HG03196 (cell line): ENCODE measurements around the gene SEMA5B.

Experiments
- ATAC-seq: cut with Tn5 transposase; IDR thresholded peaks from one replicate; pipeline ENCODE4 v1.9.1; 2021; ENCODE audit not compliant: unreplicated experiment

Gene SEMA5B, protein sequence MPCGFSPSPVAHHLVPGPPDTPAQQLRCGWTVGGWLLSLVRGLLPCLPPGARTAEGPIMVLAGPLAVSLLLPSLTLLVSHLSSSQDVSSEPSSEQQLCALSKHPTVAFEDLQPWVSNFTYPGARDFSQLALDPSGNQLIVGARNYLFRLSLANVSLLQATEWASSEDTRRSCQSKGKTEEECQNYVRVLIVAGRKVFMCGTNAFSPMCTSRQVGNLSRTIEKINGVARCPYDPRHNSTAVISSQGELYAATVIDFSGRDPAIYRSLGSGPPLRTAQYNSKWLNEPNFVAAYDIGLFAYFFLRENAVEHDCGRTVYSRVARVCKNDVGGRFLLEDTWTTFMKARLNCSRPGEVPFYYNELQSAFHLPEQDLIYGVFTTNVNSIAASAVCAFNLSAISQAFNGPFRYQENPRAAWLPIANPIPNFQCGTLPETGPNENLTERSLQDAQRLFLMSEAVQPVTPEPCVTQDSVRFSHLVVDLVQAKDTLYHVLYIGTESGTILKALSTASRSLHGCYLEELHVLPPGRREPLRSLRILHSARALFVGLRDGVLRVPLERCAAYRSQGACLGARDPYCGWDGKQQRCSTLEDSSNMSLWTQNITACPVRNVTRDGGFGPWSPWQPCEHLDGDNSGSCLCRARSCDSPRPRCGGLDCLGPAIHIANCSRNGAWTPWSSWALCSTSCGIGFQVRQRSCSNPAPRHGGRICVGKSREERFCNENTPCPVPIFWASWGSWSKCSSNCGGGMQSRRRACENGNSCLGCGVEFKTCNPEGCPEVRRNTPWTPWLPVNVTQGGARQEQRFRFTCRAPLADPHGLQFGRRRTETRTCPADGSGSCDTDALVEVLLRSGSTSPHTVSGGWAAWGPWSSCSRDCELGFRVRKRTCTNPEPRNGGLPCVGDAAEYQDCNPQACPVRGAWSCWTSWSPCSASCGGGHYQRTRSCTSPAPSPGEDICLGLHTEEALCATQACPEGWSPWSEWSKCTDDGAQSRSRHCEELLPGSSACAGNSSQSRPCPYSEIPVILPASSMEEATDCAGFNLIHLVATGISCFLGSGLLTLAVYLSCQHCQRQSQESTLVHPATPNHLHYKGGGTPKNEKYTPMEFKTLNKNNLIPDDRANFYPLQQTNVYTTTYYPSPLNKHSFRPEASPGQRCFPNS

DNA sequence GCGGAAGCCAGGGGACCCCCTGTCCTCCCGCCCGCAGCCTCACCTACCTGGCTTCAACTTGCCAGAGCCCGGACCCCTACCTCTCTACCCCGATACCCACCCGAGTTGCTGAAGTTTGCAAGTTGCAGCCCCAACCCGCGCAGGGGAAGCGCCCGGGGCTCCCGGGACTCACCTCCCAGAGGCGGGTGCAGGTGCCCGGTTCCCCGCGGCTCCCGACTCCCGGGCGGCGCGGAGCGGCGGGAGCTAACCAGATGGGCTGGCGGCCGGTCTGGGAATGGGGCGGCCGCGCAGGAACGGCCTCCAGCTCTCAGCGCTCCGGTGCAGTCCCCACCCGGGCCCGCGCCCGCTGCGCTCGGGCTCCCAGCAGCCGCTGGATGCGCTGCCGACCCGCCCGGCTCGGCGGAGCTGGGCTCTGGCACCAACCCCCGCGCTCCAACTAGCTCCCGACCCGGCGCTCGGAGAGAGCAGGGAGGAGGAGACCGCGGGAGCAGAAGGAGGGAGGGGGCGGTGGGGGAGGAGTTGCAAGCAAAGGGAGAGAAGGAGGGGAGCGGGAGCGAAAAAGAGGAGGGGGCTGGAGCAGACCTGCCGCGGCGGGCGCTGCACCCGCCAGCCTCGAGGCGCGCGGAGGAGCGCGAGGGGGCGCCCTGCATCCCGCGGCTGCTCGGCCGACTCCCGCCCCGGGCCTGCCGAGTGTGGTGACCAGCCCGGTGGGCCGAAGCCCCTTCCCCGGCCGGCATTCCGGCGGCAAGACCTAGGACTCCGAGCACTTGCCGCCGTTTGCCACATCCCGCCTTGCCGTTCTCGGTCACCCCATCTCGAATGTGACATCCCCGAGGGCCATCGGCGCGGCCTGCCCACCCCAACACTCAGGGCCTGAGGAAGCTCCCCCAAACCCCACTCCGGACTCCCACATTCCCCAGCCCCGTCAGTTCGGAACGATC is at the start of gene SEMA5B:
SEMA5B (minus strand) TSS at position 472 of the 941 bp plus-strand sequence. CDS start 66,500 bp downstream, outside the sequence.
- ATAC-seq: no peak

DNA sequence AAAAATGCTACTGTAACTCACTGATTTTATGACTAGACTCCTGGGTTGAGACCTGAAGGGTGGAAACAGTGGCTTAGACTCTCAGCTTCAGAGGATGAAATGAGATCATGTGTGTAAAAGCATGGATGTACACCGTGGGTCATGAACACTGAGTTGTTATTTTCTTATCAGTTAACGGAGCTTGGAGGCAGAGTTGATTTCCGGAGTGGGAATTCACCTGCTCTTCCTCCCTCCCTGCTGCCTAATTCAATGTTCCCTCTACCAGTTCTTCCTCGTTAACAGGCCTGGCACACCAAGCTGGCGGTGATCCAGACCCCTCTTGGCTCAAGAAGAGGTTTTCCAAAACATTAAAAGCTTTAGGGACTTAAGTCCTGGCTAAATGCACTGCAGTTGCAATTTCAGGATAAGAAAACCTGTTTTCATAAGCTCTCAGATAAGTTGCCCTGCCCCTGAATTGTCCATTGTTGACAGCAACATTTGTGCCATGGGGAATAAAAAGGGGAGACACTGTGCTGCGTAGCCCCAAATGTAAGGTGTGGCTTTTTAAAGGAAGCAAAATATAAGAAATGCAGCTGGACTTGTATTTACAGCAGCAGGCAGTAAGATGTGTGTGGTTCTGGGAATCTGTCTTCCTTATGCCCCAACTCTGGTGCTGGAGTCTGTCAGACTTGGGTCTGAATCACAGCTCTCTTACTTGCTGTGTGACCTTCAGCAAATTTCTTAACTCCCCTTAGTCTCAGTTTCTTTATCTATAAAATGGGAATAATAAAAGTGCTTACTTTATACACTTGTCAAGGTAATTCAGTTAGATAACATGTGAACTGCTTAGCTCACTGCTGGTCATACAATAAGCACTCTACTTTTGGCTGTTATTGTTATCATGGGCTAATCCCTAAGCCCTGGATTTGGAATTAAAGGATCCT is 49.2 kb upstream of the SEMA5B start:
- no peak for ATAC-seq

DNA sequence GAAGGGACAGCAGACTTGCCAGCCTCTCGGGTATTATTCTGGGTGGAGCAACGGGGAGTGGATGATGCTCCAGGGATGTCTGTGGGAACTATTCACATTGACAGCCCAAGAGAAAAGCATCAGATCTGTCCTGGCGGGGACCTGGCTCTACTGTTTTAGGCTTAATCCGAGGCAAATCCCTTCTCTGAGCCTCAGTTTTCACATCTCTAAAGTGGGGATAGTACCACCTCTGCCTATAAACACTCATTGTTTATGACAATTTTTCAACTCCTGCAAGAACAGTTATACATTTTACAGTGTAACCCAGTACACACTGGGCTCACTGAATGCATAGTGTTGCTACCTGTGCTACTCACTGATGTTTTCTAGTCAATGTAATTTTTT is 48.5 kb upstream of the SEMA5B start:
- no peak for ATAC-seq

DNA sequence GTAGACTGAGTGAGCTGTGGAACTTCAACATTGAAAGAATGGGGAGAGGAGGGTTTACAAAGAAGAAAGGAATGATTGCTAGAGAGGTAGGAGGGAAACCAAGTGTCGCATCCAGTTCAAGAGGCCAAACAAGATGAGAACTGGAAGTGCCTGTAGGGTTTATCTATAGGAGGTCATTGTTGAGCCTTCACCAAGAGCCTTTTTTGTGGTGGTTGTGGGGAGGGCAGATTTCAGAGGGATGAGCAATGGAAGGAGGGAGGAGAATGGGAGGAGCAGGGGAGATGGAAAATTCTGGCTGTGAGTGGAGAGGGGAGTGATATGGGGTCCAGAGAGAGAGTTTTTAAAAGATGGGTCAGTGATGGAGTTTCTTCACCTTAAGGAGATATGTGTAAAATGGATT is 47.8 kb upstream of the SEMA5B start:
- no peak for ATAC-seq

DNA sequence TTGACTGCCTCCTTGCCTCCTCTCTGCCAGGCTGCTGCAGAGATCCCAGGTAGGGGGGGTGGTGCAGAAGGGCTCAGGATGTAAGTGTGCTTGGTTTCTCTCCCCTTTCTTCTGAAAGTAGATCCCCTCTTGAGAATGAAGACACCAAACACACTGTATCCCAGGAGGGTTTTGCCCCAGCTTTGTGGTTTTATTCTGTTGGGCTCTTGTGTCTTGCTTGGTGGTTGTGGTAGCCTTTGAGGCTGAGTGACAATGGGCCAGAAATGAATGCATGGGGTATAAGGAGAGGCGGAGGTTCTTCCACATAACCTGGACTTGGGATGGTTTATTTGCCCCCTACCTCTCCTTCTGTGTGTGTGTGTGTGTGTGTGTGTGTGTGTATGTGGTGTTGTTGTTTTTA is 45.0 kb upstream of the SEMA5B start:
- no peak for ATAC-seq

DNA sequence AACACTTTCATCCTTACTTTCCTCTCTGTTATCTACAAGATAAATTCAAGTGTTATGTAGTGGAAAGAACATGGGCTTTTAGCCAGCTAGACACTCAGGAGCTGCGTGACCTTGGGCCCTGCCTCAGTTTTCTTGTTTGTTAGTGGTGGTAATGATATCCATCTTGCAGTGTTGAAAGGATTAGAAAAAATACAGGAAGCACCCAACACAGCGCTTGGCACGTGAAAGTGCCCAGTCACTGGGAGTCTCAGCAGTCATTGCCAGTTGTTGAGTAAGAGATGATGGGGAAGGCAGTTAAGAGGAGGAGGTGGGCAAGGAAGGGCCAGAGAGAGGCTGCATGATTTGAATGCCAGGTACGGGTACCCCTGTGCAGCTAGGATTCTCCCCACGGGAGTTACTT is 44.6 kb upstream of the SEMA5B start:
- ATAC-seq: no peak

DNA sequence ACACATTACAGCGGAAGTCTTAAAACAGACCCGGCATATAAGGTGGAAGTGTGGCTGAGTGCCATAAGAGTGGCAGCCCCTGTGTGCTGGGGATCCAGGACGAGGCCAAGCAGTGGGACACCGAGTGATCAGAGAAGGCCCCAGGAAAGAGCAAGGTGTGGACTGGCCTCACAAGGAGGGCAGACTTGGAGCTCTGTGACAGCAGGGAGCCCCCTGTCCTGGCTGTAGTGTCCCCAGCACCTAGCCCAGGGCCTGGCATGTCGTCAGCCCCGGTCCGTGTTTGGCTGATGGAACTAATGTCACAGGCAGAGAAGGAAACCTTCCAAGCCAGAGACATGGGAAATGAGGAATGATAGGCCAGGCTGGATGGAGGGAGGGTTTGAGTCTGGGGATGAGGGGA is 44.0 kb upstream of the SEMA5B start:
- ATAC-seq: no peak

DNA sequence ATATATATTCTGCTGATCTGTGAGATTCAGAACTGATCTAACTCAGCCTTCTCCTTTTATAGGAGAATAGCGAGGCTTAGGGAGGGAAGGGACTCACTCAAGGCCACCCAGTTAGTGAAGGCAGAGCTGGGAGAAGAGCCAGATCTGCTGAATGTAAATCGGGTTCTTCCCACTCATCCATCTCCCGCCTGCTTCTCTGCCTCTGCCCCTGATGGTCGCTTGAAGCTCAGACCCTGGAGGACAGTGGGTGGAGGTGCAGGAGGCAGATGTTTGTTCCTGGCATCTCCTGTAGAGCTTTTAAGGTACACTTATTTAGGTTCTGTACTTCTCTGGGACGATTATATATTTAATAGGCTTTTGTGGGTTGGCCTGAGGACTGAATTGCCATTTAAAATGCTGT is 43.6 kb upstream of the SEMA5B start:
- no peak for ATAC-seq

DNA sequence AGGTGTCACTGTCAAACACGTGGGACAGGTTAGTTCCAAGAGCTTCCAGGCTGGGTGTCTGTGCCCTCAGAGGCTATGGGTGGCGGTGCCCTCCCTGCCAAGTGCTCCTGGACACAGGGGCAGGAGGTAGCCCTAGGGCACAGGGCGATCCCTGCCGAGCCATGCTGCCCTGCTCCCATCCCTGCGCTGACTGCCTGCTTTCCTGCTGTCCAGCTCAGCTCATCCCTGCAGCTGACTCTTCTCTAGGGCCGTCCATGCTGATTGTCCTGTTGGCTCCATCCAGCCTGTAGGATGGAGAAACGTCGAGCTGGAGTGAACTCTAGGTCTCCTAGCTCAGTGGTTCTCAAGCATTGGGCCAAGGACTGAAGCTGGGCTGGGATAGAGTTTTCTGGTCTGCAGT is 42.9 kb upstream of the SEMA5B start:
- ATAC-seq: no peak

DNA sequence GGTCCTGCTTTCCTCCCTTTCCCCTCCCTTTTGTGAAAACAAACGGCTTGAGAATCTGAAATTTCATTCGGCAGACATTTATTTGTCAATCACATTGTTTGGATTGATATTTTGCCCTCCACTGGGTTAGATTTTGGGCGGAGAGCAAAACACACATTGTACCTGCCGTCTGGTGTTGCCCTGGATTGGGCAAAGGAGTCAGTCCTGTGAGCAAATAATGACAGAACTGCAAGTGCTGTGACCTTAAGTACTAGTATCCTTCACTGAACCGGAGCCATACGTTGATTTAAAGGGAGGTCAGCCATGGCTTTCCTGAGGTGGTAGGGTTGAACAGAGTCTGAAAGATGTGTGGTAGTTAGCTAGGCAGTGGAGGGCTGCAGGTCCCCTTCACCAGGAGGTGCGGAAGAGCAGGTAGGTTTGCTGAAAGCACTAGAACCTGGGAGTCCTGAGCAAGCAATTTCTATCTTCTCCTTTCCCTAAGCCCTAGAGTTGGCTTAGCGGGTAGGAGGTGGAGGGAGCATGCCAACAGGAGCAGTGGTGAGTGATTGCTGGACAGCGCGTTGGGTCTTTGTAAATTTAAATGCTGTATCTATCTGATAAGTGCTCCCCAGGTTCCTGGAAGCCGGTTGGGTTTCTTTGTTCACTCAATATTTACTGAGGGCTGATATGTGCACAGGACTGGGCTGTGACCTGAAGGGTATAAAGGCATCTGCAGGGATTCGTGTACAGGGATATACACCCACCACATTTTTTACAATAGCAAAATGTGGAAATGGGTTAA is 41.2 kb upstream of the SEMA5B start:
- no peak for ATAC-seq

DNA sequence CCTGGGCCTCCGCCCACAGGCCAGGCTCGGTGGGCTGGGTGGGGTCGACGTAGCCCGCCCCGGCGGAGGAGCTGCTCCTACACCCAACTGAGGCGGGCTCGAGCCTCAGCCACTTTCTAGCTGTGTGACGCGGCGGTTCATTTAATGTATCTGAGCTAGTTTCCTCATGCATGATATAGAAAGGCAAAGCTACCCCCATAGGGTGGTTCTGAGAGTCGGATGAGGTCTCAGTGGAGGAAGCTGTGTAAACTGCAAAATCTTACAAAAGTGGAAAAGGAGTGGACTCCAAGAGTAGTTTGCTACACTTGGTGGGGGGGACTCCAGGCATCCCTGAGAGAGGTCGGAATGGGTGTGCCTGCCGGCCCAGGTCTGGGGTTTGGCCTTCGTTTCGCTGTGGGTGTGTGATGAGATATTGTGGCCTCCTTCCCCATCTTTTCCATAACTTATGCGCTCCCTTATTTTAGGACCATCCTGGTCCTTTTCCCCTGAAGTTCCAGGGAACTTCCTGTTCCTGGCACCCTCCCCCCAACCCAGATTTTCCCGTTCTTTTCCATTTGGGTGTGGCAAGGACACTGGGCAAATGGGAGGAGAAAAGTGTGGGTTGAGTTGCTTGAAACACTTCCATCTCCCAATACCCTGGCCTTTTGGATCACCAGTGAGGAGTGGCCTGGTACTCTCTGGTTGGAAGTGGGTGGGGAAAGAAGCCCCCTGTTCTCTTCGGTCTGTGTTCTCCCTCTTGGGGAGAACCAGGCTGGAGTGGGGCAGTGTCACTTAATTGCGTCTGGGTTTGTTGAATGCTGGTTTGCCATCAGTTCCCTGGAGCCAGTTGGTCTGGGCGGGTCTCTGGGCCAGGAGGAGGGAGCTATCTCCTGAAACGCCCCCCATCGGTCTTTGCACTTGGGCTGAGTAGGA is 40.4 kb upstream of the SEMA5B start:
- peak; percentile 18 for ATAC-seq

DNA sequence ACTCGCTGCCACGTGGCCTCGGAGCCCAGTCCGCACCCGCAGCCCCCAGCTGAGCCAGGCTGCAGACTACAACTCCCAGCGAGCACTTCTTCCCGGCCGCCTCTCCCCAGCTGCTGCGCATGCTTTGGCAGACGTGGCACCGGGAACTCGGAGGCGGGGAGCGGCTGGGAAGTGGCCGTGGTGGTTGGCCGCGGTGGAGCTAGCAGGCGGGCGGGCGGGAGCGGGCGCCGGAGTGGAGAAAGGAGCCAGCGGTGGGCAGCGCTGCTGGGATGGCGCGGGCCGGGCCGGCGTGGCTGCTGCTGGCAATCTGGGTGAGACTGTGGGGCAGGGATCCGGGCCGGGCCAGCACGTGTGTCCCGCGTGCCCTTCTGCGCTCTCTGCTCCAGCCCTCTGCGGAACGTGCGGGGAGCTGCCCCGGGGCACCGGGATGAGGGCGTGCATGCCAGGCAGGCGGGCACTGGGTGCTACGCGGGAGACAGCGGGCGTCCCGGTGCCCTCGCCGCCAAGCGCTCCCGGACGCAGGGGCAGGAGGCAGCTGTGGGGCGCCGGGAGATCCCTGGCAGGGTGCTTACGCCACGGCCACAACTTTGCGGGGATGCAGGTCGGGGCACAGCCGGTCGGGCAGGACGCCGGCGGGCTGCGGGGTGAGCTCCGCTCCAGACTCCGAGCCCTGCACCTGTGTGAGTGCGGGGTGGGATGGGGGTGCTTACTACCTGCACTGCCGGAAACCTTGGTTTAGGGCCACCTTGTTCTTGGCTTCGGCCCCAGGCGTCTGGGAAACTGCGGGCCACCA is 39.5 kb upstream of the SEMA5B start, which contains the start of gene PDIA5:
PDIA5 (plus strand) TSS at position 130 of the 793 bp plus-strand sequence; CDS start at position 270, 140 bp downstream.
- peak; percentile 88 for ATAC-seq

DNA sequence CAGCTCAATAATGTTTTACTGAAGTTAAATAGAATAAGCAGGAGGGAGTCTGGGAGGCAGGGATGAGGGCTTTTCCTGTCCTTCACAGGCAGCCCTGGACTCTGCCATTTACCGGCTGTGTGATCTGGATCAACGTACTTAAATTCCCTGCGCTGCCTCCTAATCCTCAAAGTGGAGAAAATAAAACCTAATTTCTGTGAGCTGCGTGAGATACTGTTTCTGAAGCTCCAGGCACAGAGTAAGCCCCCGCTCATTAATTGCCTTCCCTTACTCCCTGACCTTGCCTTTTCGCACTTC is 39.0 kb upstream of the SEMA5B start:
- ATAC-seq: no peak

DNA sequence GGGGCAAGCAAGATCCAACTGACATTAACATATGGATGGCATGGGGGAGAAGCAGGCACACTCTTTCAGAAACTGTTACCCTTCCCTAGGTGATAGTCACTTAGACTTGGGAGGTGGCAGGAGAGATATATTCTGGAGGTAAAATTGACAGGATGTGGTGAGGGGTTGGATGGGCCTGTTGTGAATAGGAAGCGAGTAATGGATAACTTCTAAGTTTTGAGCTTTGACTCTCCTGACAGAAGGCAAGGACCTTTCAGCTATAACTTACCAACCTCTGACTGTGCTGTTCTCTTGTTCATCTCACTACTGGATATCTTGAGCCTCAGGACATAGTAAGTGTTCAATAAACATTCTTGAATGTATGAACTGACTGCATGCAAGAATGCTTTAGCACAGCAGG is 37.4 kb upstream of the SEMA5B start:
- ATAC-seq: no peak

DNA sequence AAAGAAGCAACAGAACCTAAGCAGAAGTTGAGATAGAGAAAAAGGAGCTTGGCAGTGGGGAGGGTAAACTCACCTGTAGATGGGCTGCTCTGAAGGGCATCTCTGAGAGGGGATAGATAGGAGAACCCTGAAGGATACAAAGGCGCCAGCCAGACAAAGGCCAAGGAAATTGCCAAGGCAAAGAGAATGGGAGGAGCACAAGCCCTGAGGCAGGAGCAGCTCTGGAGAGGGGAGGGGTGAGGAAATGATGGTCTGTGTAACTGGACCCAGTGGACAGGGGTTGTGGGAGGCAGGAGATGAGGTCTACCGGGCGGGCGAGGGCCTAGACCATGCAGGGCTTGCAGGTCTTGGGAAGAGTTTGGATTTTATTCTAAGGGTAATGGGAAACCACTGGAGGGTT is 36.9 kb upstream of the SEMA5B start:
- no peak for ATAC-seq

DNA sequence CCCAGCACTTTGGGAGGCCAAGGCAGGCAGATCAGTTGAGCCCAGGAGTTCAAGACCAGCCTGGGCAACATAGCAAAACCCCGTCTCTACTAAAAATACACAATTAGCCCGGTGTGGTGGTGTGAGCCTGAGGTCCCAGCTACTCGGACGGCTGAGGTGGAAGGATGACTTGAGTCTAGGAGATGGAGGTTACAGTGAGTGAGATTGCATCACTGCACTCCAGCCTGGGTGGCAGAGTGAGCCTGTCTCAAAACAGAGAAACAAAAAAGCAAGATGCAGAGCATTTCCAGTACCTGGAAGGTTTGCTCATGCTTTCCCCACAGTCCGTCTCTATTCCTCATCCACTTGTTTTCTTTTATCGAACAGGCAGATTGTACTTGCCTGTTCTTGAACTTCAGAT is 35.5 kb upstream of the SEMA5B start:
- ATAC-seq: no peak

DNA sequence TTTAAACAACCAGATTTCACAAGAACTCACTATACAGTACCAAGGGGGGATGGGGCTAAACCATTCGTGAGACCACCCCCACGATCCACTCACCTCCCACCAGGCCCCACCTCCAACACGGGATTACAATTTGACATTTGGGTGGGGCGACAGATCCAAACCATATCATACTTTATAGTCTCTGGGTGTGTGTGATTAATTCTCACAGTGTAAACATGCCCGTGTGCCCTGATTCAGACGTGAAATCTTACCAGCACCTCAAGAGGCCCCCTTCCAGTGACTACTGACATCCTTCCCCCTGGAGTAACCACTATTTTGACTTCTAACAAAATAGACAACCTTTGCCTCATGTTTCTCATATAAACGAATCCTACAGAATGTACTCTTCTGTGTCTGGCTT is 34.3 kb upstream of the SEMA5B start:
- ATAC-seq: no peak
